HG02870 (cell line): Measurements from ENCODE around the gene DNAH11.
"Not testable (repeated sequence)": the region's sequence is repeated elsewhere in the genome, so short reads cannot be mapped to it uniquely, and the experiment has no call there.

Source experiments
- ATAC-seq: cut with Tn5 transposase; IDR thresholded peaks from one replicate; pipeline ENCODE4 v1.9.1; 2021; ENCODE audit warnings: mild to moderate bottlenecking, moderate library complexity; ENCODE audit not compliant: unreplicated experiment

Gene DNAH11

GRCh38 chr7:21867816-21868575 lies 325.2 kb downstream of the DNAH11 start:
- no peak for ATAC-seq

GRCh38 chr7:21868576-21868850 lies 325.7 kb downstream of the DNAH11 start:
- ATAC-seq, result no peak

- no peak for ATAC-seq
Observed at GRCh38 chr7:21869785-21870402, 327.1 kb downstream of the DNAH11 start.

- no peak for ATAC-seq
Observed at GRCh38 chr7:21883069-21883468, 340.2 kb downstream of the DNAH11 start.

GRCh38 chr7:21883501-21883900 lies 340.7 kb downstream of the DNAH11 start:
- ATAC-seq, result not testable (repeated sequence)

- no peak for ATAC-seq
Observed at GRCh38 chr7:21884496-21884895, 341.7 kb downstream of the DNAH11 start.

- ATAC-seq, result no peak
Observed at GRCh38 chr7:21886396-21886795, 343.6 kb downstream of the DNAH11 start.

- no peak for ATAC-seq
Observed at GRCh38 chr7:21887353-21887752, 344.5 kb downstream of the DNAH11 start.

- ATAC-seq, result no peak
Observed at GRCh38 chr7:21887779-21888178, 344.9 kb downstream of the DNAH11 start.

GRCh38 chr7:21891291-21891690 lies 348.5 kb downstream of the DNAH11 start:
- ATAC-seq, result no peak

- ATAC-seq, result no peak
Observed at GRCh38 chr7:21893401-21893800, 350.6 kb downstream of the DNAH11 start.

GRCh38 chr7:21898265-21898930 lies 355.6 kb downstream of the DNAH11 start:
- ATAC-seq, result peak; percentile 95

GRCh38 chr7:21902240-21902639 lies 359.4 kb downstream of the DNAH11 start:
- no peak for ATAC-seq

GRCh38 chr7:21903020-21903786 lies 360.4 kb downstream of the DNAH11 start:
- no peak for ATAC-seq

- no peak for ATAC-seq
Observed at GRCh38 chr7:21908746-21909145, 365.9 kb downstream of the DNAH11 start.

GRCh38 chr7:21910253-21910652 lies 367.4 kb downstream of the DNAH11 start:
- no peak for ATAC-seq

- no peak for ATAC-seq
Observed at GRCh38 chr7:21911341-21911875, 368.6 kb downstream of the DNAH11 start.

GRCh38 chr7:21912305-21912704 lies 369.5 kb downstream of the DNAH11 start:
- no peak for ATAC-seq

- ATAC-seq, result no peak
Observed at GRCh38 chr7:21912931-21913780, 370.3 kb downstream of the DNAH11 start.

- no peak for ATAC-seq
Observed at GRCh38 chr7:21914671-21915070, 371.8 kb downstream of the DNAH11 start.
